Fibroblast of the aortic adventitia (primary cell): ENCODE data around the gene PITRM1. TPM values are rescaled to one million over a fixed set of nuclear protein-coding genes. Genes with fewer than 3 reads are reported as not detected.
"Not testable (repeated sequence)": the region's sequence is repeated elsewhere in the genome, so short reads cannot be mapped to it uniquely, and the experiment has no call there.

Experiments used
- DNase-seq: peaks from one replicate; pipeline ENCODE4 v3.0.0-alpha.2; 2010; ENCODE audit warnings: low read depth
- H3K4me3 ChIP-seq: 2 replicates; pipeline ENCODE4 v1.5.1; 2011; ENCODE audit warnings: low read depth, mild to moderate bottlenecking, control low read depth, low read length, moderate library complexity
- CTCF ChIP-seq: IDR thresholded peaks from 2 replicates; pipeline ENCODE4 v1.5.1; 2011; ENCODE audit warnings: mild to moderate bottlenecking, low read length, control low read depth, inconsistent platforms; ENCODE audit not compliant: insufficient read depth
- total RNA-seq: library from RNA; depleted of rRNA; stranded (reverse); fragments of >200 nt; gene quantifications from 2 replicates; pipeline ENCODE4 v1.2.3, GENCODE V29; 2012; ENCODE audit warnings: low replicate concordance

PITRM1 gene
- 29.7 and 110 TPM in 2 replicates for total RNA-seq

DNA sequence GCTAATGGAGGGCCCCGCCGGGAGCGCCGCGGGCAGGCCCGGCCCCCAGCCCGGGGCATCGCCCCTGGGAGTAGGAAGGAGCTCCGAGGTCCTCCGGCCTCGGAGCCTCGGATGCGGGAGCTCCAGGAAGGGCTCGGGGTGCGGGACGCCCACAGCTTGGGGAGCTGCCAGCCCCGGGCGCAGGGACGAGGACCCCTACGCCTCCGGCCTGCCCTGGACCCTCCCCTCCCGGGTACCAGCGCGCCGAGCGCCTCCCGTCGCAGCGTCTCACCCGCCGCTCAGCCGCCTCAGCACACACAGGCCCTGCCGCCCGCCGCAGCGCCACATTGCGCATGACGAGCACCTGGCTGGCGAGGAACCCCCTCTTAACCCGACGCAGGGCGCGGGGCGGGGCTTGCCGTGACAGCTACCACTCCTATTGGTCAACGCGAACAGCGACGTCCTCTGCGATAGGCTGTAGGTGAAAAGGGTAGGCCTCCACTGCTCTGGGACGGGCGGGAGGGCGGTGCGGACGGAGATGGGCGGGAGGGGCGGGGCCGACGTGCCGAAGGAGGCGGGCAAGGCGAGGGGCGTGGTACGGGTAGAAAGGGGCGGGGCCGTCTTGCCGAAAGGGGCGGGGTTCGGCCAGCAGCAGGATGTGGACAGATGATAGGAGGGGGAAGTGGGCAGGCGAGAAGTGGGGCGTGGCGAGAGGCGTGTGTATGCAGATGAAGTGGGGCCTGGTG, at the start of gene PITRM1:
Gene PITRM1, minus strand, starts transcription at position 337 of the 725 bp plus-strand sequence. Its CDS starts 10 bp downstream, at position 327.
- DNase-seq, result peak; percentile 99
- peak within 1 kb of the TSS; percentile 88 for H3K4me3 ChIP-seq

GRCh38 chr10:3222068-3222467, 49.5 kb upstream of the PITRM1 start:
- DNase-seq, result no peak
- TF ChIP-seq CTCF, result no peak
- H3K4me3 ChIP-seq, result no peak overlapping the region

More for the DNA sequence above, at the start of gene PITRM1:
- no peak for TF ChIP-seq CTCF

DNA sequence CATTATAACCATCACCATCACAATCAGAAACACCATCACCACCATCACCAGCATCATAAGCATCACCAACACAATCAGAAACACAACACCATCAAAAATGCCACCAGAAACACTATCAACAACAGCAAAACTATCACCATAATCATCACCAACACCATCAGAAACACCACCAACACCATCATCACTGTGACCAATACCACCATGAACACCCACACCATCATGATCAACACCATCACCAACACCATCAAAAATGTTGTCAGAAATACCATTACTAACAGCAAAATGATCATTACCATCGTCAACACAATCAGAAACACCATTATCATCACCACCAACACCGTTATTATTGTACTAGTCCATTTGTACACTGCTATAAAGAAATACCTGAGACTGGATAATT, 49.0 kb upstream of the PITRM1 start:
- not testable (repeated sequence) for H3K4me3 ChIP-seq, DNase-seq

DNA sequence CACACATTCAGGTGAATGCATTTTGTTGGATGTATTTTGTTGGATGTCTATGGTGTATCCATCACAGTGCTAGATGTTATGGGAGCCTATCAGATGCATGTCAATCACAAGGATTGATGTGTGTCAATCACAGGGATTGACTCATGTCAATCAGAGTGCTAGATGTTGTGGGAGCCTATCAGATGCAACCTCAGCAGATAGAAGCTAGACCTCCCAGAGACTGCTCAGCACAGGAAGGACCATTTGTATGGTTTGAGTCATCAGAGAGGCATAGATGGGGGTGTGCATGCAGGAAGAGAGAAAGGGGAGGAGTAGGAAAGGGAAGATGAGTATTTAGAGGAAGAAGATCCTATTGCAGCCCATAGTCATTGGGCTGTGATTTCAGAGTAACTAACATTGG, 48.3 kb upstream of the PITRM1 start:
- DNase-seq, result no peak
- no peak overlapping the region for H3K4me3 ChIP-seq
- no peak for TF ChIP-seq CTCF

GRCh38 chr10:3219021-3219628, 46.5 kb upstream of the PITRM1 start:
- DNase-seq, H3K4me3 ChIP-seq: not testable (repeated sequence)

- no peak for TF ChIP-seq CTCF
- H3K4me3 ChIP-seq, result no peak overlapping the region
- DNase-seq, result no peak
Measured at GRCh38 chr10:3217853-3218252, 45.3 kb upstream of the PITRM1 start.

DNA sequence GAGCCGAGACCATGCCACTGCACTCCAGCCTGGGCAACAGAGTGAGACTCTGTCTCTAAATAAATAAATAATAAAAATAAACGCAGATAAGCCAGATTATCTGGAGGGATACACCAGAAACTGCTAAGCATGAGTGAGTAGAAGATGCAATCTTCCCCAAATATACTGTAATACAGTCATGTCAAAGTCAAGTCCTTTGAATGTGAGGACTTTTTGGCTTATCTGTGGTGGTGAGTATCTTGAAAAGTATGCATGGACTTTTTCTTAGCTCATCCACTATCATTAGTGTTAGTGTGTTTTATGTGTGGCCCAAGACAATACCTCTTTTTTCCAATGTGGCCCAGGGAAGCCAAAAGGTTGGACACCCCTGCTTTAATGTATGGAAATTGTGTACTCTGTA, 44.7 kb upstream of the PITRM1 start:
- no peak for TF ChIP-seq CTCF
- DNase-seq, result peak; percentile 87
- no peak overlapping the region for H3K4me3 ChIP-seq
